ENCODE data around the gene IGSF9. TPM values are rescaled to one million over a fixed set of nuclear protein-coding genes. Genes with fewer than 3 reads are reported as not detected.
A peak's percentile ranks its signal among the peaks of the same experiment; 100 is the strongest.

The IGSF9 gene
- total RNA-seq, 1 donor from 2014 or later, result 2.2 TPM

- Histone ChIP-seq H3K9me3 (no peaks in the 10 kb centered on the region), H3K4me1 (no peaks in the 10 kb centered on the region), H3K4me3 (no peak overlapping the region), H3K27ac (no peak overlapping the region), H3K36me3 (no peaks in the 10 kb centered on the region), H3K27me3 (peaks cover 3% of the 10 kb centered on the region)
- no peak for TF ChIP-seq CTCF (IDR thresholded peaks at IDR 0.05)
- DNase-seq, result no peak
- intact Hi-C loops (cut with DNase I), result no loop called here
- peak; percentile 4 for ATAC-seq
Measured at GRCh38 chr1:159951551-159951950, 6.1 kb upstream of the IGSF9 start.

GRCh38 chr1:159951016-159951415, 5.6 kb upstream of the IGSF9 start:
- Histone ChIP-seq H3K4me1 (peaks cover under 1% of the 10 kb centered on the region), H3K27me3 (peaks cover 3% of the 10 kb centered on the region), H3K4me3 (no peak overlapping the region), H3K9me3 (no peaks in the 10 kb centered on the region), H3K27ac (no peak overlapping the region), H3K36me3 (no peaks in the 10 kb centered on the region)
- ATAC-seq (no peak), DNase-seq (no peak)
- TF ChIP-seq CTCF (IDR thresholded peaks at IDR 0.05), result no peak
- intact Hi-C loops (cut with DNase I), result no loop called here

GRCh38 chr1:159949981-159950381, 4.6 kb upstream of the IGSF9 start:
- no peak overlapping the region for H3K27ac ChIP-seq
- no peaks in the 10 kb centered on the region for H3K36me3 ChIP-seq
- no peaks in the 10 kb centered on the region for H3K9me3 ChIP-seq
- DNase-seq (no peak), ATAC-seq (peak; percentile 22)
- peaks cover 3% of the 10 kb centered on the region for H3K27me3 ChIP-seq
- no peak overlapping the region for H3K4me3 ChIP-seq
- H3K4me1 ChIP-seq, result peaks cover 11% of the 10 kb centered on the region
- no peak for TF ChIP-seq CTCF (IDR thresholded peaks at IDR 0.05)
- intact Hi-C loops (cut with DNase I), result no loop called here

- Histone ChIP-seq H3K27ac (no peak overlapping the region), H3K4me3 (no peak overlapping the region), H3K9me3 (no peaks in the 10 kb centered on the region), H3K27me3 (peaks cover 10% of the 10 kb centered on the region), H3K36me3 (no peaks in the 10 kb centered on the region), H3K4me1 (peaks cover 11% of the 10 kb centered on the region)
- ATAC-seq, result no peak
- no peak for DNase-seq
- no peak for TF ChIP-seq CTCF (IDR thresholded peaks at IDR 0.05)
- intact Hi-C loops (cut with DNase I), result no loop called here
Measured at GRCh38 chr1:159949123-159949522, 3.7 kb upstream of the IGSF9 start.

GRCh38 chr1:159947942-159948341, 2.5 kb upstream of the IGSF9 start:
- intact Hi-C loops (cut with DNase I), result no loop called here
- DNase-seq (no peak), ATAC-seq (no peak)
- peaks cover 11% of the 10 kb centered on the region for H3K4me1 ChIP-seq
- TF ChIP-seq CTCF (IDR thresholded peaks at IDR 0.05), result no peak
- no peaks in the 10 kb centered on the region for H3K9me3 ChIP-seq
- peaks cover 10% of the 10 kb centered on the region for H3K27me3 ChIP-seq
- H3K4me3 ChIP-seq, result no peak overlapping the region
- no peak overlapping the region for H3K27ac ChIP-seq
- H3K36me3 ChIP-seq, result no peaks in the 10 kb centered on the region
